ENCODE measurements around the gene TPO.

The TPO gene

DNA sequence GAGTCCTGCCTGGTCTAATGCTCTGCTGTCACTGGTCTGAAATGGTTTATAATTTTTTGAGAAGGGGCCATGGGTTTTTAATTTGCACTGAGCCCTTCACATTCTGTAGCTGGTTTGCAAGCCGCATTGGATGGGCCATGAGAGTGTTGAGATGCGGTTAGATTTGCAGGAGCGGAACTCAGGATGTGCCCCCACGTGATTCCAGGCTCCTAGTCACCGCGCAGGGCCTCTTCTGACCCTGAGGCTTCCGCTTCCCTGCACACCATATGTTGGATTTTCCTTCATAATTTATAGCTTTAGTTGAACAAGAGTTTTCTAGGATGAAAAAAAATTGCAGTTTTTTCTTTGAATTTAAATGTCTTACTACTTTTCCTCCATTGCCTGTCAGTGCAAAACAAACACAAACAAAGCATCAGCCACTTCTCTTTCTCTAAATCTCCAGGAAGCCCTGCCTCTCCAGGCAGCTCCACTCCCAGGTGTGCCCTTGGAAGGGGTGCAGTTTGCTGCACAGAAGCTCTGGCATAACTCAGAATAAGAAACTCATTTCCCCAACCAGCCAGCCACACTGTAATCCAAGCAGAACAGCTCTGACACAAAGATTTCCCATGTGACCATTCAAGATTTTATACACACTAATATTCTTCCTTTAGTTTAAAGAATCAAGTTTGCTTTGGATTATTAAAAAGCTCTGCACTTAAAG is 18.4 kb upstream of the TPO start:
- DNase-seq (ENCODE audit: low spot score): no peak
- TF ChIP-seq, protein P1, sequence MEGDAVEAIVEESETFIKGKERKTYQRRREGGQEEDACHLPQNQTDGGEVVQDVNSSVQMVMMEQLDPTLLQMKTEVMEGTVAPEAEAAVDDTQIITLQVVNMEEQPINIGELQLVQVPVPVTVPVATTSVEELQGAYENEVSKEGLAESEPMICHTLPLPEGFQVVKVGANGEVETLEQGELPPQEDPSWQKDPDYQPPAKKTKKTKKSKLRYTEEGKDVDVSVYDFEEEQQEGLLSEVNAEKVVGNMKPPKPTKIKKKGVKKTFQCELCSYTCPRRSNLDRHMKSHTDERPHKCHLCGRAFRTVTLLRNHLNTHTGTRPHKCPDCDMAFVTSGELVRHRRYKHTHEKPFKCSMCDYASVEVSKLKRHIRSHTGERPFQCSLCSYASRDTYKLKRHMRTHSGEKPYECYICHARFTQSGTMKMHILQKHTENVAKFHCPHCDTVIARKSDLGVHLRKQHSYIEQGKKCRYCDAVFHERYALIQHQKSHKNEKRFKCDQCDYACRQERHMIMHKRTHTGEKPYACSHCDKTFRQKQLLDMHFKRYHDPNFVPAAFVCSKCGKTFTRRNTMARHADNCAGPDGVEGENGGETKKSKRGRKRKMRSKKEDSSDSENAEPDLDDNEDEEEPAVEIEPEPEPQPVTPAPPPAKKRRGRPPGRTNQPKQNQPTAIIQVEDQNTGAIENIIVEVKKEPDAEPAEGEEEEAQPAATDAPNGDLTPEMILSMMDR (IDR thresholded peaks at IDR 0.05; ENCODE audit: extremely low read depth, missing control alignments): no peak

- DNase-seq (ENCODE audit: low spot score): no peak
- TF ChIP-seq, protein P1 (IDR thresholded peaks at IDR 0.05; ENCODE audit: extremely low read depth, missing control alignments): no peak
Observed at GRCh38 chr2:1397350-1397749, 15.9 kb upstream of the TPO start.

DNA sequence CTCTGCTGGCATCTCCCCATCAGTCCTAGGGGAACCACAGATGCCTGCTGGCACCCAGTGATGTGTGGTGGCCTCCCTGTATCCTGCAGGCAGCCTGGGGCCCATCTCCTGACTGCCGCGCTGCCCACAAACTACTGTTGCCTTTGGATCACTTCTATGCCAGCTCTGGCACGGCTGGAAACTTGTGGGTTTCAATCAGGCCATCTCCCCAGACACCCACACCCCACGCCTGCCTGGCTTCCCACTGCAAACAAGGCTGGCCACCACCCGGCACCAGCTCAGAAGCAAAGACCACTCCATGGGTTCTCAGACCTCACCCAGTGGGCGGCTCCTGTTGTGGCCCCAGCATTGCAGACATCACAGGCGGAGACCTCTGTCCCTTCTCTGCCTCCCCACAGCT is 15.1 kb upstream of the TPO start:
- DNase-seq (ENCODE audit: low spot score): no peak
- TF ChIP-seq, protein P1 (IDR thresholded peaks at IDR 0.05; ENCODE audit: extremely low read depth, missing control alignments): no peak

- no peak for DNase-seq (ENCODE audit: low spot score)
- TF ChIP-seq, protein P1 (IDR thresholded peaks at IDR 0.05; ENCODE audit: extremely low read depth, missing control alignments): no peak
Observed at GRCh38 chr2:1400943-1401735, 12.1 kb upstream of the TPO start.

DNA sequence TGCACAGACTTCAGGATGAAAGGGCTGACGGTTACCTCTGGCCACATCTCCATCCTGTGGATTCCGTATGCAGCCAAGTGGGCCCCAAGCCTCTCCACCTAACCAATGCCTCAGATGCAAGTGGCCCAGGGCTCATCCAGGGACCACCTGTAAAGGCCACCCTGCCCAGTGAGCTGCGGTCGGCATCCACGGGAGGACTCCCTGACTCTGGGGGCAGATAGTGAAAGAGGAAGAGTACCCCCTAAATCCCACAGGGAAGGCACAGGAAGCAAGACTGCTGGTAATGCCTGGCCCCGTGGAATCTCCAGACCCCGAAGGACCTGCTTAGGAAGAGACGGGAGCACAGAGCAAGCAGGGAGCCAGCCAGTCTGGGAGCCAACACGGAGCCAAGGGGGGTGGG is 11.2 kb upstream of the TPO start:
- DNase-seq (ENCODE audit: low spot score): no peak
- TF ChIP-seq, protein P1 (IDR thresholded peaks at IDR 0.05; ENCODE audit: extremely low read depth, missing control alignments): no peak

GRCh38 chr2:1403565-1403964 is 9.7 kb upstream of the TPO start:
- no peak for DNase-seq (ENCODE audit: low spot score)
- TF ChIP-seq, protein P1 (IDR thresholded peaks at IDR 0.05; ENCODE audit: extremely low read depth, missing control alignments): no peak

DNA sequence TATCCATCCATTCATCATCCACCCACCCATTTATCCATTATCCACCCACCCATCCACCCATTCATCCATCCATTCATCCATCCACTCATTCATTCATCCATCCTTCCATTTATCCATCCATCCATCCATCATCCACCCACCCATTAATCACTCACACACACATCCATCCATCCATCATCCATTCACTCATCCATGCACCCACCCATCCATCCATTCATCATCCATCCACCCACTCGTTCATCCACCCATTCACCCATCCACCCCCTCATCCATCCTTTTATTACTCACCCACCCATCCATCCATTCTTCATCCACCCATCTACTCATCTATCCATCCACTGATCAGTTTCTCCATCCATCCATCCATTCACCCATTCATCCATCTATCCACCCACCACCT is 8.1 kb upstream of the TPO start:
- no peak for DNase-seq (ENCODE audit: low spot score)
- TF ChIP-seq, protein P1 (IDR thresholded peaks at IDR 0.05; ENCODE audit: extremely low read depth, missing control alignments): no peak

Measured in GM20000 (cell line).